ENCODE results near the gene INPP4A.
A peak's percentile ranks its signal among the peaks of the same experiment; 100 is the strongest.
"Not testable (repeated sequence)": the region's sequence is repeated elsewhere in the genome, so short reads cannot be mapped to it uniquely, and the experiment has no call there.

The INPP4A gene

DNA sequence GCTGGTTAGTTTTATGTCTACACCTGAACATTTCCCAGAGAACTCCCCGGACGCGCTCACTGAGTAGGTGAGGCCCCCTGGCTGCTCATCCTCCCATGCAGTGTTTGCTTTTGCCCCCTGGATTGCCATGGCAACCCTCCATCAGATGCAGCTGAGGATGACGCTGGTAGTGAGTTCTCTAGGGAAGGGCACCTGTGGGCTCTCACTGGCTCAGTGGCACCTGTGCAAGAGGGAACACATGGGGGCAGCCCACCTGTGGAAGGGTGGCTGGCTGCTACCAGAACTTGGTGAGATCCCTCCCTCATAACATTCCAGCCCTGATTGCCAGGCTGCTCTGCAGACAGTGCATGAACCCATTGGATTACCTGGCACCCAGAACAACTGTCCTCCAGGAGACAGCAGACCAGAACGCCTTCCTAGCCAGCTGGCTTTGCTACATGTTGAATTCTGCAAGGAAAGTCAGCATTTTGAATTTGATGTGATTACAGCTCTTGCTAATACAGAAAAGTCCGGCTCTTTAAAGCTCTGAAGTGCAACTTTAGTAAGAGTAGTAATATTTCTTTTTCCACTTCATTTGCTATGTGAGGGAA lies 142.0 kb downstream of the INPP4A start:
- no peak for DNase-seq (ENCODE audit: low read depth)

DNA sequence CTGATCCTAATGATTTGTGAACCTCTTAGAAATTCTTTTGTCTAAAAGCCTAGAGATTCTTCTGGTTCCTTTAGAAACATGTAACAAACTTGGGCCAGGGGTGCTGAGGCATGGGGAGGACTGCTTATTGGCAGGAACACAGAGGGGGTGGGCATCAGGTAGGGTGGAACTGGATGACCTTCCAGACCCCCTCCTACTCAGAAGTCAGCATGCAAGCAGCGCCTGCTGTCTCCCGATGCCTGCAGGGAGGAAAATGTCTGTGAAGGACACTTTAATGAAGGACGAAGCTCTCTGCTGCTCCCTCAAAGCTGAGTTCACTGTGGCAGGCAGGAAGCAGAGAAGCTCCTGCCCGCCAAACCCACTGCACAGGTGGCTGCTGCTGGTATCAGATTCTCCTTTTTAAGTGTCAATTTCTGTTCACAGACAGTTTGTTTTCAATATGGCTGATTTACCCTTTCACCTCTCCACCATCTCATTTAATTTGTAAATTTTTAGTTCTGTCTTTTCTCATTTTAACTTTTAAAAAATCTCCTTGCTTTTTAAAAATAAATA lies 144.3 kb downstream of the INPP4A start:
- DNase-seq (ENCODE audit: low read depth), result no peak

DNA sequence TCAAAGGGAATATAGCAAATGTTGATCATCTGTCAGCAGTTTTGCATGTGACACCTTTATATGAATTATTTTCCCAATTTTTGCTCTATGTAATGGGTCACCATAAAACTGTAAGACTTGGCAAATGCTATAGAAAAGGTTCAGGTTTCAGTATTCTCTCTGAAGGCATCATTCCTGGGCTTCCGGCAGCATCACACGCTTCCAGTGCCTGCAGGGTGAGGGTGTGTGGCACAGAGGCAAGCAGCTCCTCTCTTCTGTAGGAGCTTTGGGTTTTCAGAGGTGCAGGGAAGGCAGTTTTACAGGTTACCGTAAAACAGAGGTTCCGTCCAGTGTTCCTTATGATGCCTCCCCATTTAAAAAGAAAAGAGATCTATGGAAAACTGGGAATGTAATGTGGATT lies 144.8 kb downstream of the INPP4A start:
- DNase-seq (ENCODE audit: low read depth), result no peak

DNA sequence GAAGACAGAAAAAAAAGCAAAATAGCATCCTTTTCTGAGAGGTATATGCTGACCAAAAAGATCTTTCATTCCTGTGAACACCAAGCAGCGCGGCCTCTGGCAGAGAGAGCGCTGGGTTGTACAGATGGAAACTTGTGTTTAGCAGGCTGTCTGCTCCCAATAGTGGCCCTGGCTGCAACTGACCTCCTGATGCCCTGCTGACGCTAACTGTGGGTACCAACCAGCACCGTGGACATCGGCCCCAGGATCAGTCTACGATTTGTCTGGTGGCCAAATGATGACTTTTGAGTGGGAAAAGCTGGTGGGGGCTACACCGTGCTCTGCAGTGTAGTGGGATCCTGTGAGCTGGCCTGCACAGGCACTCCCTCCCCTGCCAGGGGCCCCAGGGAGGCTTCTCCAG lies 147.9 kb downstream of the INPP4A start:
- no peak for DNase-seq (ENCODE audit: low read depth)

DNA sequence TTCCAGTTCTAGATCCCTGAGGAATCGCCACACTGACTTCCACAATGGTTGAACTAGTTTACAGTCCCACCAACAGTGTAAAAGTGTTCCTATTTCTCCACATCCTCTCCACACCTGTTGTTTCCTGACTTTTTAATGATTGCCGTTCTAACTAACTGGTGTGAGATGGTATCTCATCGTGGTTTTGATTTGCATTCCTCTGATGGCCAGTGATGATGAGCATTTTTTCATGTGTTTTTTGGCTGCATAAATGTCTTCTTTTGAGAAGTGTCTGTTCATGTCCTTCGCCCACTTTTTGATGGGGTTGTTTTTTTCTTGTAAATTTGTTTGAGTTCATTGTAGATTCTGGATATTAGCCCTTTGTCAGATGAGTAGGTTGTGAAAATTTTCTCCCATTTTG lies 150.0 kb downstream of the INPP4A start:
- DNase-seq (ENCODE audit: low read depth), result not testable (repeated sequence)

DNA sequence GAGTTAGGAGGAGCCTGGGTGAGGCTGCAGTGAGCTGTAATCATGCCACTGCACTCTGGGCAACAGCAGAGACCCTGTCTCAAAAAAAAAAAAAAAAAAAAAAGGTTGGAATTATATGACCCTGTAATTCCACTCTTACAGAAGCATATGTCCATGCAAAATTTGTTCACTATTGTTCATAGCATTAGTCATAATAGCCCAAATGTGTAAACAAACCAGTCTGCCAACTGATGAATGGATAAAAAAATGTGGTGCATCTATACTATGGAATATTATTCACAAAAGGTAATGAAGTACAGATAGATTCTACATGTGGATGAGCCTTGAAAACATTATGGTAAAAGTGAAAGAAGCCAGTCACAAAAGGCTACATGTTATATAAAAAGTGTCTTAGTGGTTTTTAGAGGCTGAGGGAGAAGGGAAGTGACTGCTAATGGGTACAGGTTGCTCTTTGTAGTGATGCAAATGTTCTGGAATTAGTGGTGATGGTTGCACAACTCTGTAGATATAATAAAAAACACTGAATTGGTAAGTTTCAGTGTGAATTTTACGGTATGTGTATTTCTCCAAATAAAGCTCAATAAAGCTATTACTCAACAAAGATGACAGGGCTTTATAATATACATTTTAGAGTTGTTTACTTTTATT lies 154.2 kb downstream of the INPP4A start:
- DNase-seq (ENCODE audit: low read depth), result peak; percentile 12

DNA sequence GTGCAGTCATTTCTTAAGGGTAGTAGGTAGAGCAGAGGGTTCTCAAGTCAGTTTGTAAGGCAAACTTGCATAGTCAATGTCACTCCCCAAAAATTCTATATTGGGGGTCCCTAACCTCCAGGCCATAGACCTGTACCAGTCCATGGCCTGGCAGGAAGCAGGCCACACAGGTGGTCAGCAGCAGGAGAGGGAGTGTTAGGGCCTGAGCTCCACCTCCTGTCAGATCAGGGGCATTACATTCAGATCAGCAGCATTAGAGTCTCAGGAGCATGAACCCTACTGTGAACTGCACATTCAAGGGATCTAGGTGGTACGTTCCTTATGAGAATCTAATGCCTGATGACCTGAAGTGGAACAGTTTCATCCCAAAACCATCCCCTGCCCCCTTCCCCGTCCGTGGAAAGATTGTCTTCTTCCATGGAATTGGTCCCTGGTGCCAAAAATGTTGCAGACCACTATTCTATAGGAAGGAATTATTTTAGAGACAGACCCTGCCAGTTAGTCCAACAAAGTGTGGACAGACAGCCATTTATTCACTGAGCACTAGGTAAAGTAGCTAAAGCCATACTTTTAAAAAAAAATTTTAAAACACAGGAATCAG lies 157.0 kb downstream of the INPP4A start:
- no peak for DNase-seq (ENCODE audit: low read depth)

DNA sequence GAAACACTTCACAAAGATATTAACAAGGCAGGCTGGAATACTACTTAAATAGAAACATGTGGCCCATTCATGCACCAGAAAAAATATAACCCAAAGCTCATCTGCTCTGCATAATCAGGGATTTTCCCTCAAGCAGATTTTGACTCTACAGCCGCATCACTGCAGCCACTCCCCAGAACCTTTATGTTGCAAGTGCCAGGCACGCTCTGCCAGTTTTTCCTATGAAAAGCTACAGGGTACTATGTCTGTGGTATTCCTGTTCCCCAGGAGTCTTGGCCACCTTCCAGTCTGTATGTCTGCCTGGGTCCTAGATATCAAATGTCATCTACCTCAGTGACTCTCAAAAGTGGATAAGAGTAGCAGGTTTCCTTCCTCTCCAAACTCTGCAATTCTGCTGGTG lies 159.9 kb downstream of the INPP4A start:
- DNase-seq (ENCODE audit: low read depth), result no peak

DNA sequence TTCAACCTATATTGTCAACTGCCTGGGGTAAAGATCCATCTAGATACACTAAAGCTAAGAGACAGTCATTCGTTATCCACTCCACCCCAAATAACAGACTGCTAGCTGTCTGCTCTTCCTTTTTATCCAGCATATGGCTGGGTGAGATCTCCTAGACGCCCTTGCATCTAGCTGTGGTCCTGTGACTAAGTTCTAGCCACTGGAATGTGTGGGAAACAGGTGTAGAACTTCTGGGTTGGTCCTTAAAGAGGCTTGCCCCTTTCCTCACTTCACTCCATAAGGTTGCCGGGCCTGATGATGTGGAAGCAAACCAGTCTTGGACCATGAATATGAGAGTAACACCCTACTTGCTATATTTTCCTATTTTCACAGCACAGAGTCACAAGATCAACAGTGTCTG lies 160.4 kb downstream of the INPP4A start:
- no peak for DNase-seq (ENCODE audit: low read depth)

DNA sequence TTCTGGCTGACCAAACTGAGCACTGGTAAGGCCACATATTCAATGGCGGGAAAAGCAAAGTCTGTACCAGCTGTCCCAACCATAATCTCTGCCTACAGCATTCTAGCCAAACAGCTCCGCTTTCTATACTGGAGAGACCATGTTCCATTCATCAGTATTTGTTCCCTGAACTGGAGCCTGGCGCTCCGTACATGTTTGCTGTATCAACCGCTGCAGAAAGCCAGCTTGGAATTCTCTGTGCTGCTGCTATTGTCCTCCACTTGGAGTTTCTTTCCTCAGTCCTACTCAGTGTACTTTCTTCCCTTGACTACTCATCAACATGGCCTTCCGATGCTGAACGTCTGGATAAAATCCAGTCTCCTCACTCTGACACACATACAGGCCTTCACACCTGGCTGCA lies 161.8 kb downstream of the INPP4A start:
- no peak for DNase-seq (ENCODE audit: low read depth)

DNA sequence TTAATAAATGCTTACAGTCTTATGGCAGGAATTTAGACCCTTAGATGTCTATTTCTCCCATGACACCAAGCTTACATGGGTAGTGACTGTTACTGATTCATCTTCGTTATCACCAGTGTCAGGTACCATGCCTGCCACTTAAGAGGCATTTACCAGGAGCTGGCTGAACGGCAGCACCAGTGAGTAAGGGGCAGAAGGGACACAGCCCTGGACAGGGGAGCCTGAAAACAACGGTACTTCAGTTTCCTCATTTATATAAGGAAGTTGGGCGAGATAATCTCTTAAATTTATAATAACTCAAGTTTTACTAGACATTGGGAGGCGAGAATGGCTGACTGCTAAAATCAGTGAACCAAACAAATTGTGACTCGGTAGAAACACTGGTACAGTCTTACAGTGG lies 162.4 kb downstream of the INPP4A start:
- DNase-seq (ENCODE audit: low read depth), result no peak

DNA sequence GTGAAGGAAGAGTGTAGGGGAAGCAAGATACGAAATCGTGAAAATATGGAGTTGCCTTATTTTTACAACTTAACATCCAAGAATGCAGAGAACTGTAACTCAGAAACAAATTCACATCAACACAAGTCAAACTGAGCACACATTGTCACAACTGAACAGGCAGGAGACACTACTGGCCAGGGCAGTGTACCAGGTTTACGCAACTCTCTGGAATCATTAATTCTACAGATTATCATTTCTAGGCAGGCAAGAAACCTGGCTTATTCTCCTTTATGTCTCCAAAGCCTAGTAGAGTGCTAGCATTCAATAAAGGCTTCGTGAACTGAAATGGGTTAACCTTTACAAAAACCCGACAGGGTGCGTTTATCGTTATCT lies 163.1 kb downstream of the INPP4A start:
- DNase-seq (ENCODE audit: low read depth), result peak; percentile 3

DNA sequence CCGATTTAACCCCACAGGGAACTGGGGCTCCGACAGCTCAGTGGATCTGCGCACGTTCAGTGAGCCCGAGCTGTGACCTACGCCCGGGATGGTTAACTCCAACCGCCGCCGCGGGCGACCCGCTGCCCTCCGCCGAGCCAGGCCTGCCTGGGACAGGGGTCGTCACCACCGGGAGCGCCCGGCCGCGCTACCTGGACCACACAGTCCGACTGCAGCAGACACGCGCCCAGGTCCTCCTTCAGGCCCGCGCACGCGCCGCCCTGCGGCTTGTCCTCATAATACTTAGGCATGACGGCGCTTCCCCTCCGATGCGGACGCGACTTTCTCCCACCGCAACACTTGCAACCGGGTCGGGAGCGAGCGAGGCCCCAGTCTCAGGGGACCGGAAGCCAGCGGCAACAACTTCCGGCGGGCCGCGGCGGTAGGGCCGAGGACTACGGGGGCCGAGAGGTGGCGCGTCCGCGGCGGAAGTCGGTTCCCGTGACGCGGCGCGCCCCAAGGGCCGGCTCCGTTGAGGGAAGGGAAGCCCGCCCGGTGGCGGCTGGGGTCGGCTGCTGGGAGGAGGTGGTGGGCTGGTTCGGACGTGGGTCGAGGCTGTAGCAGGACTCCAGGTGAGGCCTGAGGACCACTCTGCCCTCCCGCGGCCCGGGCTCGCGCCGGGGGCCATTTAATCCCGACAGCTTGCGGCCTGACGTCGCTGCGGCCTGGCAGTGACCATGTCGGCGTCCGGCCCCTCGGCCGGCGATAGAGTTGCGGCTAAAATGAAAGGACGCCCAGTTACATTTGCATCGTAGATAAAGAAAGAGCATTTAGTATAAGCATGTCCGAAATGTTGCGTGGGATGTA lies 163.7 kb downstream of the INPP4A start, which contains the start of the genes COA5 and UNC50:
COA5 (minus strand) TSS at position 397 of the 846 bp plus-strand sequence; CDS start at position 290, 107 bp downstream.
UNC50 (plus strand) TSS at position 474 of the 846 bp plus-strand sequence. CDS start 1,171 bp downstream, outside the sequence.
- peak; percentile 76 for DNase-seq (ENCODE audit: low read depth)

DNA sequence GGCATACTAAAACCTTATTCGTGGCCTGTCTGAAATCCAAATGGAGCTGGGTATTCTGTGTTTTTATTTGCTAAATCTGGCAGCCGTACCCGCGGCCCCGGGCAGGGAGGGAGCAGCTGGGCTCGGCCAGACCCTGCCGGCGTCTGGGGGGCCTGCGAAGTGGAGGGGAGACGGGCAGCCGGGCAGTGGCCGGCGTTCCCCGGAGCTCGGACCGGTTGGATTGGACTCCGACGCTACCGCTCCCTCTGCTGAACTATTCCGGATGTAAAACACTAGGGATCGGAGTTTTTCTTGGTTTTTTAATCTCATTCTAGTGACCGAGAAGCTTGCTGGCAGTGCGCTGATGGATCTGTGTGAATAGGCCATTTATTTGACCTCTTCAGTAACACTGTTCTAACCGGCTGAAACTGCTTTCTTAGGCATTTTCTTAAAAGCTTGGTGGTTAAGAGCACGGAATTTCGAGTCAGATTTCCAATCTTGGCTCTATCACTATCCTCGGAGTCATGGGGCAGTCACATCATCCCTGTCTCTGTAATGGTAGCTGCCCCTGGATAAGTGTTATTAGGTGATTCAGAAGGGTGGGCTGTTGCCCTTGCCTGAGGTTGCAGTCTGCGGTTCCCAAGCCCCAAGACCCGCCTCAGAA lies 164.4 kb downstream of the INPP4A start:
- peak; percentile 49 for DNase-seq (ENCODE audit: low read depth)

DNA sequence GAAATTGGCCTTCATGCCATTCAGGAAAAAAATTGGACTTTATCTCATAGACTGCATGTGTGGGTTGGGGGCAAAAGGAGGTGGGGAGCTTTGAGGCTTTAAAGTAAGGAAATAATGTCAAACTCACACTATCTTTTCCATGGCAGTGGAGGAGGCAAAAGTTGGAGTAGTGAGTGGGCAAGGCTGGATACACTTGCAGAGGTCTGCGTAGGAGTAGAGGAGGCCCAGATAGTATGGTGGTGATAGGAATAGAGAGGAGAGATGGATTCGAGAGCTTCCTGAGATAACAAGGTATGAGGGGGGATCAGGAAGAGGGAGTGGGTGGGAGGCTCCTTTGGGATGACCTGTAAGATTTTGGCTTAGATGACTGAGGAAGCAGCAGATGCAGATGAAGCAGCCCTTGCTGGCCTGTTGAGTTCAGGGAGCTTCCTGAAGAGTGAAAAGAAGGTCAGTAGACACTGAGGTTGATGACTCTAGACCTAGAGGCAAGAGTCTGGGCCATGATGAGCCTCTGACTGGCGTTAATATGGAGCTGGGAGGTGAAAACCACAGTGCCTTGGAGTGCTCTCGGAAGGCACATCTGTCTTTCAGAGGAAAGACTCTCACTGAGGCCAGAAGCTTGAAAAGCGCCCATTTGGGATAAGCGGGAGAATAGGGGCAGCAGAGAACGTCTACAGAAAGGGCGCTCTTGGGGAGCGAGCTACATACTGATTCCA lies 169.5 kb downstream of the INPP4A start:
- DNase-seq (ENCODE audit: low read depth), result no peak

DNA sequence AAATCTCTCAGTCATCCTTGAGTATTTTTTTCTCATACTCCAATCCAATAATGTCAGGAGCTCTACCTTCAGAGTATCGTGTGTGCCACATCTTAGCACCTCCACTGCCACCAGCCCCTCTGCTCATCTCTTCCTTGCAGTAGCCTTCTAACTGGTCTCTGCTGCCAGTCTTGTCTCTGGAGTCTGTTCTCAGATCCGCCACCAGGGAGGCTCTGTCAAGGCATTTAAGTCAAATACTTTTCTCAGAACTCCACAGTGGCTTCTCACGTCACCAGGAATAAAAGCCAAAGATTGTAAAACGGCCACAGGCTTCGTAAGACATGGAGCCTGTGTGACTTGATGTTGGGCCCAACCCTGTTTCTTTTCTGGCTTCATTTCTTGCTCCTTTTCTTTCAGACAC lies 170.8 kb downstream of the INPP4A start:
- no peak for DNase-seq (ENCODE audit: low read depth)

DNA sequence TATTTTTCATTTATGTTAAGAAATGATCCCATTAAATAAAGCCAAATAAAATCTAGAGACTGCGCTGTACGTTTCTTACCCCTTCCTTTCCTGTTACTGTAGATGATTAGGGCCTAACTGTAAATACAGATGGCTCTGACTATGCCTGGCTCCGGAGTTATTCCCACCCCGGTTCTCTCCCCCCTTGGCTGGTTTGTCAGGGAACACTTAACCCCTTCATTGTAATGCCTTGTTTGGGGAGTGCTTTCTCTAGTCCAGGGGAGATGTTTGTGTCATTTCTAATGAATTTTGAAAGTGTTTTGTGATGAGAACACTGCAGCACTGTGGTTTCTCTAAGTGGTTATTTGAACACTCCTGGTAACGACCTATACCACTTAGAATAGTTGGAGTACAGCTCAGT lies 172.5 kb downstream of the INPP4A start:
- DNase-seq (ENCODE audit: low read depth), result no peak

DNA sequence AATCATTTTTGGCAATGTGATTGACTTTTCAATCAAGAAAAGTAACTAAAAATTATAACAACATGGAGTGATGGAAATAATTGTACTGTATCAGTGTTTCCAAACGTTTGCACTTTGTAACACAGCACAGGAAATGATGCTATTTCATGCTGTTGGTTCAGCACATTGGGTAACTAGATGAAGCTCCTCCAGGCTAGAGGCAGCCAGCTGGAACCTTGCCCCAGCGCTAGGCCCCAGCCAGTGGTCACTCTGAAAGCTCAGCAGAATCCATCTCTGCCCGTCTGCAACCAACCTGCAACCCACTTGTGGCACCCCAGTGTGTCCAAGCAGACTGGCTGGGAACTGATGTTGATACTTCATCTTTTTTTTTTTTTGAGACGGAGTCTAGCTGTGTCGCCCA lies 179.0 kb downstream of the INPP4A start:
- peak; percentile 10 for DNase-seq (ENCODE audit: low read depth)

DNA sequence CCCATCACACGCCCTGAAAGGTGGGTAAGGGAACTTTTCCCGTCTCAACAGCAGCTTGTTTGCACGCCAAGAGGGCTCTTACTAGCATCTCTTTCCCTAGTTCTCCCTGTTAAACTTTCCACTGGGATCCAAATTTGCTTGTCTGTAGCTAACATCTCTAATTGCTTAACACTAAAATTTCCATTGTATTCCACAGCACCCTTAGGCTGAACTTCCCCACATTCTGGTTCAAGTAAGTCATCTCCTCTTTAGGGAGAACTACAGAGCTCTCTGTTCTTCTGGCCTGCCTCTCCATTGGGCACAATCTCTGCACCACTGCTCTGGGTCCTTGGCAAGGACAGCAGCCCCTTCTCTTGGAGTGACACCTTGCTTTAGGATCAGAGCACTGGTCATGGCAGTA lies 187.7 kb downstream of the INPP4A start:
- DNase-seq (ENCODE audit: low read depth), result no peak

DNA sequence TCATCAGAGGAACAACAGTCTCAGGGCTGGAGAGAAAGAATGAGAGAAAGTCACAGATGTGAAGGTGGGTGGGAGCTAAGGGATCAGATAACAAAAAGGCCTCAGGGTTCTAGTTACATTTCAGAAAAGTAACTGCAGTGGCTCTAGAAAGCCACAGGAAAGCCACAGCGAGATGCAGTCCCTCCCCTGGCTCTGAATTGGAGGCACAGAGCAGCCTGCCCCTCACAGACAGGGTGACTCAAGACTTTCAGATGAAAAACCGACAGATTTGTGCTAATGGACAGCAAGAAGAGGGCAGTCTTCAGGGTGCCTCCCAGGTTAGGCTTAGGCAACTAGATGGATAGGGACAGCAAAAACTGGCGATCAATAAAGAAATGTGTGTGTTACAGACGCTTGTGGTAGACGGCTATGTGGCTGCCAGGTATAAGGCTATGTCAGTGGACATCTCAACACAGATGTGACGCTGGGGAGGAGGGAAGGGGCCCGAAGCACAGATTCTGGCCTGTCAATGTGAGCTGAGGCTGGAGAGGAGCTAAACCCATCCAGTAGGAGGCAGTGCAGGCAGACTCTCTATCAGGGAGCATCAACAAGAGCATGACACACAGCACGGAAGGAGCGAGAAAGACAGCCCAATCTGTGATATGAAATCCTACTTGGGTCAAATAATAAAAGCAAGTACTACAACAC lies 189.9 kb downstream of the INPP4A start:
- no peak for DNase-seq (ENCODE audit: low read depth)

Measured in stromal cell of bone marrow (primary cell).